Omental fat pad (tissue), 4 donors: ENCODE data around the gene PCA3. TPM values are rescaled to one million over a fixed set of nuclear protein-coding genes. Genes with fewer than 3 reads are reported as not detected.
"Not testable (repeated sequence)": the region's sequence is repeated elsewhere in the genome, so short reads cannot be mapped to it uniquely, and the experiment has no call there.

ENCODE experiments used
- ATAC-seq: fragments of 150-250 bp; one replicate; pipeline ENCODE4 v1.9.1; 2016; ENCODE audit warnings: mild to moderate bottlenecking, moderate library complexity; ENCODE audit not compliant: low FRiP score
- DNase-seq: peaks from one replicate; pipeline ENCODE4 v3.0.0-alpha.2; 2019; ENCODE audit warnings: low spot score
- total RNA-seq, 4 donors: library from RNA; depleted of rRNA; stranded (reverse); fragments of >200 nt; gene quantifications; one replicate each; pipeline ENCODE4 v1.1.0, GENCODE V29; 2016
- TF ChIP-seq, protein P1 (sequence below), 3 donors: fragments of 450-650 bp; IDR thresholded peaks; one replicate each; pipeline ENCODE4 v1.5.1; 2016 to 2017; ENCODE audit warnings: antibody characterized with exemption in 3 of 3, mild to moderate bottlenecking in 3 of 3, moderate library complexity in 2 of 3

The PCA3 gene
- total RNA-seq, 4 donors from 2014 or later: 0.84 TPM; not detected in 3

DNA sequence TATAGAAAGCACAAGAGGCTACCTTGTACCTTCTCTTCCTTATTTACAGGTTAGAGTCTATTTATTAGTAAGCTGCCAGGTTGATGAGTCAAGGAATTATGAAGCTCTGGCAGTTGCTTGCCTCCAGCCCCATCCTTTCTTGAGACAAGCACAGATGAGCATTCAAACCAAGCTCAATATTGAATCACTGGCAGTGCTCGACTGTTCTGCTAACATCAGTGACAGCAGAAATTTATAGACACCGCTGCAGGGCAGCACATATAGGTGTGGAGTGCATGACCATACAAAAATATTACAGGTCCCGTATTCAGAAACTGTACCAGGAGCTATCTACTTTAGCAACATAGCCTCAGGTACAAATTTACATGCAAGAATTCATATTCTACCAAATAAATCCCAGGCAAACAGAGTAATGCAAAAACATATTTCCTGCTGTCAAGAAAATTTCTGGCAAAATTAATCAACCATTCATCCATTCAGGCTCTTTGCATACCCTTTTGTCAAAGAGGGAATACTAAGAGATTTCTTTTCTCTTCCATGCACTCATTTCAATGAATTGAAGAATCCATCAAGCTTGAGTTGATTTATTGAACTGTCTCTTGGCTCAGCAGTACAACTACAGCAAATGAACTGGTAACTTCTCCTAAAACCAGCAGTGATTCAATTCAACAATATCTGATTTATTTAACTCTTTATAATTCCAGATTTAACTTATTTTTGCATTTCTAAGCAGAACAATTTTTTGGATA, 26.9 kb upstream of the PCA3 start:
- DNase-seq: no peak
- no peak for ATAC-seq
- TF ChIP-seq, protein P1, sequence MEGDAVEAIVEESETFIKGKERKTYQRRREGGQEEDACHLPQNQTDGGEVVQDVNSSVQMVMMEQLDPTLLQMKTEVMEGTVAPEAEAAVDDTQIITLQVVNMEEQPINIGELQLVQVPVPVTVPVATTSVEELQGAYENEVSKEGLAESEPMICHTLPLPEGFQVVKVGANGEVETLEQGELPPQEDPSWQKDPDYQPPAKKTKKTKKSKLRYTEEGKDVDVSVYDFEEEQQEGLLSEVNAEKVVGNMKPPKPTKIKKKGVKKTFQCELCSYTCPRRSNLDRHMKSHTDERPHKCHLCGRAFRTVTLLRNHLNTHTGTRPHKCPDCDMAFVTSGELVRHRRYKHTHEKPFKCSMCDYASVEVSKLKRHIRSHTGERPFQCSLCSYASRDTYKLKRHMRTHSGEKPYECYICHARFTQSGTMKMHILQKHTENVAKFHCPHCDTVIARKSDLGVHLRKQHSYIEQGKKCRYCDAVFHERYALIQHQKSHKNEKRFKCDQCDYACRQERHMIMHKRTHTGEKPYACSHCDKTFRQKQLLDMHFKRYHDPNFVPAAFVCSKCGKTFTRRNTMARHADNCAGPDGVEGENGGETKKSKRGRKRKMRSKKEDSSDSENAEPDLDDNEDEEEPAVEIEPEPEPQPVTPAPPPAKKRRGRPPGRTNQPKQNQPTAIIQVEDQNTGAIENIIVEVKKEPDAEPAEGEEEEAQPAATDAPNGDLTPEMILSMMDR (IDR thresholded peaks at IDR 0.05): no peak

- DNase-seq (no peak), ATAC-seq (no peak)
- TF ChIP-seq, protein P1 (IDR thresholded peaks at IDR 0.05): no peak
These were observed 25.8 kb upstream of the PCA3 start for GRCh38 chr9:76738402-76738801.

DNA sequence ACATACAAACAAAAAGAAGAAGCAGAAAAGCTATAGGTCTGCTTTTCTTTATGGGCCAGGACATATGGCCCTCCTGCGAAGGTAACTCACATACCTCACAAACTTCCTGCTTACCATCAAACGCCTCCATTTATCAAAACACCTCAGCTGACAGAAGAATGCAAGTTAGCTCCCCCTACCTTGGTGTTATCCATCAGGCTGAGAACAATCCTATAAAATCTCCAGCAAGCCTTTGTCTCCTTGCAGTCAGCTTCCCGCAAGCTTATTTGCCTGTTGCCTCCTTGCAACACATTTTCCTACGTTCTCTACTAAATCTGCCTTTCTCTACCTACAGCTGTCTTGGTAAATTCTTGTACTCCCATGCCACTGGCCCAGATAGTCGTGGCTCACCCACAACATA, 22.7 kb upstream of the PCA3 start:
- DNase-seq (no peak), ATAC-seq (no peak)
- TF ChIP-seq, protein P1 (IDR thresholded peaks at IDR 0.05): no peak

- not testable (repeated sequence) for ATAC-seq, DNase-seq
These were observed 21.3 kb upstream of the PCA3 start for GRCh38 chr9:76742890-76743289.

GRCh38 chr9:76743931-76744330, 20.3 kb upstream of the PCA3 start:
- TF ChIP-seq, protein P1 (IDR thresholded peaks at IDR 0.05): no peak
- no peak for ATAC-seq
- DNase-seq: no peak

DNA sequence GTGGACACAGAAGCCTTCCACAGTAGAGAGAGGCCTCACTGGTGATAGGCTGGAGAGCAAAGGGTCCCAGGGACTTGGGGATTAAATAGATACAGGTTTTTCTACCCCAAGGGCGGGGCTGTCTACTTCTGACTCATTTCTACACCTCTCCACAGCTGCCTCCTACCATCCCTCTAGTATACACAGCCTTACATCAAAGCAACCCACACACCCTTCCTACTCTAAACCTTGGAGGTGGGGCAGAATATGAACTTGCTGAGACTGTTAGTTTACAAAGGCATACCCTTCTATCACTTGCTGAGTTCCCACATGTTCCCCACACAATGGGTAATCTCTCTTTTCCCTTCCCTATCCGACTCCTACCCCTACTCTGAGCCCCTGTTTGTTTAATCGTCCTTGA, 19.9 kb upstream of the PCA3 start:
- no peak for DNase-seq
- ATAC-seq: no peak
- TF ChIP-seq, protein P1 (IDR thresholded peaks at IDR 0.05): no peak

- no peak for DNase-seq
- TF ChIP-seq, protein P1 (IDR thresholded peaks at IDR 0.05): no peak
- no peak for ATAC-seq
These were observed 13.2 kb upstream of the PCA3 start for GRCh38 chr9:76751001-76751400.
